Colon (tissue), 2 donors: ENCODE results near the gene RETSAT.
"Not testable (repeated sequence)": the region's sequence is repeated elsewhere in the genome, so short reads cannot be mapped to it uniquely, and the experiment has no call there.

Source experiments
- FAIRE-seq: peaks from 2 replicates; lab custom pipeline; 2012; peaks lifted over from hg19 to GRCh38; lab: Jason Lieb, UNC
- donor health status: control.
- donor health status: control.

Gene RETSAT

DNA sequence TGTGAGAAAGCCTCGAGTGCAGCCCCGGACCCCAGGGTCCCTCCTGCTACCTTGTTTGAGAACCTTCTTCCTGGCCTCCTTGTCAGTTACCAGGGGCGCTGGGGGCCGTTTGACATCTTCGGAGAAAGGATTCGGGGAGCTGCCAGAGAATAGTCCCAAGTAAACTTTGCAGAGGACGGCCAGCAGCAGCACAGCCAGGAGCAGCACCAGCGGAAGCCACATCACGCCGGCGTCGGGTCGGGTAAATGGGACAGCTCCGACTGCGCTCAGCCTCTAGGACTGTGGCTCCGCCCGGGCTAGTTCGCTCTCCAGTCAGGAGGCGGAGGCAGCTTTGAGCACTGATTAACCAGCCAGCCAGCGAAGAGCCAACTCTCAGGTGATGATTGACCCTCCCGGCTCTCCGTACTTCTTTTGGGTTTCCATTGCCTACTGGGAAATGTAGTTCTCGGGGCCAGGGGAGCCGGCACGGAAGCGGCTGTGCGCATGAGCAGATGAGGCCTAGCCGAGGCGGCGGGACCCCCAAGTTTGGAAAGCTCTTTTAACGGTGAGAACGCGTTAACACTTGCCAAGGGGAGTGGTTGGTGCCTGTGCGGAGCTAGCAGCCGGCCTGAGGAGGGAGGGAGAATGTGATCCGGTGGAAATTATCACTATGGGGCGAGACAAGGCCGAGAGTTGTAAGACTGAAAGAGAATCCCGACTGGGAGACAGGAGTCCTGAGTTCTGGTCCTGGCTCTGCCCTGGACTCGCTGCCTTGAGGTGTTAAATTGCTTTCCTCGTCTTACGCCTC, at the start of gene RETSAT, which contains the start of gene ELMOD3:
Gene RETSAT (minus strand): TSS at position 243 of the 787 bp plus-strand sequence. CDS start 21 bp downstream, at position 222.
Gene ELMOD3 (plus strand): TSS at position 484 of the 787 bp plus-strand sequence. CDS start 2,430 bp downstream, outside the sequence.
- FAIRE-seq, result no peak

DNA sequence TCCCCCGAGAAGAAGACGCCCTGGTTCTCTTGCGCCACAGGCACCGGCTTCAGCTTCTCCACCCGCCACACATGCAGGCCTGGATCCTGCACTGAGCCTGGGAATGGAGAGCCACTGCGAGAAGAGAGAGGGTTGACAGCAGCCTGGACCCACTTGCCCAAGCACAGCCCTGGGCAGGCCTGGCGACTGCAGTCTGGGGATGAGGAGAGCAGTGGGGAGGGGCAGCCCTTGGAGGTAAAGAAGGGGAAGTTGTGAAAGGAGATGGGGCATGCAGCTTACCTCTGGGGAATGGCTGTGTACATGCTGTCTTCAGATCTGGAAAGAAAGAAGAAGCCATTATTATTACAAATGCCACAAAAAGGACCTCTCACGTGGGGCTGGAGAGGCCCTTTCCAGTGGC, 47.5 kb upstream of the RETSAT start:
- no peak for FAIRE-seq

DNA sequence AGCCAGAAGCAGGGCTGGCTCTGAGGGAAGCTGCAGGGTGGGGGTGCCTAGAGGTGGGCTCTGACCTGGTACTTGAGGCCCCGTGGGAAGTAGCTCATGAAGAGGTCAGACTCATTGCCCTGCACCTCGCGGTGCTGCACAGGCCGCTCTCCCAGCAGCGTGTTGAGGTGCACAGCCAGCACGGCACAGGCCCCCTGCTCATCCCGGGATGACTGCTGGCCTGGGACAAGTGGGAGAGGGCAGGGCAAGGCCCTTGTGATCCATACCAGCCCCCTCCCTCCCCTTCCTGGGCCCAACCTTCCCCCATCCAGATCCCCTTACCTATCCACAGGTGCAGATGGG, 47.1 kb upstream of the RETSAT start:
- no peak for FAIRE-seq

DNA sequence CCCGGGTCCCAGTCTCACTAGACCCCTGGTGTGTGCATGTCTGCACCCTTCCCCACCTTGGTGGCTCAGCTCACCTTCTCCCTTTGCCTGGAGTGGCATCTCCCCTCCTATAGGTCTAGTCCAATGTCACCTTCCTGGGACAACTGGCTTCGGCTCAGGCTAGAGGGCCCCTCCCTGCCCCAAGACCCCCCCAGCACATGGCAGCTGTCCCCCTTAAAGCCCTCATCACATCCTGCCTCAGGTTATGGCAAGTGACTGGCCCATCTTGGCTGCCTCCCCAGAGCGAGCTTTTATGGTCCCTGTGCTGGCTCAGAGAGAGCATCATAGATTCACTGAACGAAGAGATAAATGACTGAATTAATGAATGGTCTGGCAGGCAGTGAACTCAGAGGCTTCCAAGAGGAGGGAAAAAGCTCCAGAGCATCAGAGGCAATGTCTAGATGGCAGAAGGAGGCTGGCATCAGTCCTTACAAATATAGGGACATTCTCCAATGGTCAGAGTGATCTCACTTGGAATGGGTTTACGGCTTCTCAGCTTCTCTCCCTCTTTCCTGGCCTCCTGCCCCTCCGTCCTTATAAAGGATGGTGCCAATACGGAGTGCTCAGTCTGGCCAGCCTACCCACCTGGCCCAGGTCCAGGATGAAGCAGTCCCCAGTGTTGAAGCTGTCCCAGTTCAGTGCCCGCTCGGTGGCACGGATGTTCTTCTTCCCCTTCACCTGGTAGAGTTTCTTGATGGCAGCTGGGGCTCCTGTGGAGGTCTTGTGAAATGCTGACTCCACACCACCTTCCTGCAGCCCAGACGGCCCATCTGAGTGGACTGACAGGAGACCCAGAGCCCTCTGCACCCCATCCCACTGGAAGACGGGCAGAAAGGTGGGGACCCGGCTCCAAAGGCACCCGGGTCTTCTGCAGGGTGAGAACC, 46.5 kb upstream of the RETSAT start:
- FAIRE-seq, result no peak

DNA sequence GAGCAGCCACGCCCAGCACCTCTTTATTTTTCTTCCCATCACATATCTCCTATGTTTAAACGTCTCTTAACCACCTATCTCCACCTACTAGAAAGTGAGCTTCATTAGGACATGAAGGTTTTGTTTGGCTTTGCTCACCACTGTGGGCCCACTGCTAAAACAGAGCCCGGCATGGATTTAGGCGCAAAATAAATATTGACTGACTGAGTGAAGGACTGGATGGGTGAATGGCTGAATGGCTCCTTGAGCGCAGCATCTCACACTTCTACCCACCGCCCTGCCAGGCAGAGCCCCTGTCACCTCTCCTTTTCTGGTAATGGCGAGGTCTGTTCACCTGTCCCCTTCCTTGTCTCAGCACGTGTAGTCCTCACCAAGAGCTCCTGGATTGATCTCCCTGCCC, 45.7 kb upstream of the RETSAT start:
- FAIRE-seq, result no peak

DNA sequence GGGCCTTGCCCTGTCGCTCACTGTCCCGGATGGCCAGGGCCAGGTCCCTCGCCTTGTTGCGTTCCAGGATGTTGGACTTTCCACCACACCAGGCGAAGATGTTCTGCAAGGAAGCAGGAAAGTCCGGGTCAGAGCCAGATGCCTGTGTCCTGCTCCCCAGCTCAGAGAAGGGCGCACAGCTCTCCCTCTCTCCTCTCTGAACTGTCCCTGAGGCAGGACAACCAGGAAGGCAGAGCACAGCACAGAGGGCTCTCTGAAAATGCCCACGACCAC, 44.8 kb upstream of the RETSAT start:
- FAIRE-seq, result no peak

DNA sequence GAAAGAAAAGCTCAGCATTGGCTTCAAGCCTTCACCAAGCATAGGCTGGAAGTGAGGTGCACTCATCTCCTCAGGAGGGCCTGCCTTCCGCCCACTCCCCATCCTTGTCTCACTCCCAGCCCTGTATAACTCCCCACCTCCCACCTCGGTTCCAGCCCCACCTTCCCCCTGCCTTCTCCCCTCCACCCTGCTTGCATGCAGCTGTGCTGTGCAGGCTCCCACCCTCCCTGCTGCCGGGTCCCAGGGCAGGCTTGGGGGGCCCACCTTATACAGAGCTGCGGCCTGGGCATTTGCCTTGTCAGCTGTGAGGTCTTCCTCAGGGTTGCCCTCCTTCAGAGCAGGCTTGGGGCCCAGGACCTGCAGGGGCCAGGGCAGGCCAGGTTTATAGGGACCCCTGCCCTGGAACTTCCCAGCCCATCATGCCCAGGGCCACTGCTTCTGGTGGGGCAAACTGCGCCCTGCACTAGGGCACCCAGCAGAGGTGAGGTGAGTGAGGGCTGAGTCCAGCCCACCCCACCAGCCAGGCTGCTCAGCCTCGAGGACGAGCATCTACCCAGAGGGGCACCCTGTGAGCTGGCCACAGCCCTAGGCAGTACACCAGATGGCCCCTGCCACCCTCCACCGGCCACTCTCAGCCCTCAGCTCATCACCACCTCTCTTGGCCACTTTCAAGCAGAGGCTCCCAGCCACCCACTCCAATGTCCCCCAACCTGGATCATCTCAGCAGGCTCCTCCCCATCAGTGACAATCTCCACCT, 44.3 kb upstream of the RETSAT start:
- no peak for FAIRE-seq

DNA sequence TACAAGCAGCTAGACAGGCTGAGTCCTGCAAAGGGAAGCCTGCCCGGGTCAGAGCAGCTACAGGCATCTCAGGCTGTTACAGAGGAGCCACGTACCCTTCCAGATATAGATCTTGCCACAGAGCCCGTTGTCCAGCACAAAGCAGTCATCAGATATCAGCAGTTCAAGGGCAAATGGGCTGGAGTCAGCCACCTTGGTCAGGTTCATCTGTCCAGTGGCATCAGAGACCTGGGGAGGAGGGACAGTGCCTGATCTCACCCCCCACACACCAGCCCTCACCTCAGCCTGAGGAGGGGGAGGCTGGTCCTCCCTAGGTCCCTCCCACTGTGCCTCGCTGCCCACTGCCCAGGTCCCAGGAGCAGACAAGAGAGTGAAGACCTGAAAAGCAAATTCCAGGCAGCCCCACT, 43.6 kb upstream of the RETSAT start:
- FAIRE-seq, result no peak

DNA sequence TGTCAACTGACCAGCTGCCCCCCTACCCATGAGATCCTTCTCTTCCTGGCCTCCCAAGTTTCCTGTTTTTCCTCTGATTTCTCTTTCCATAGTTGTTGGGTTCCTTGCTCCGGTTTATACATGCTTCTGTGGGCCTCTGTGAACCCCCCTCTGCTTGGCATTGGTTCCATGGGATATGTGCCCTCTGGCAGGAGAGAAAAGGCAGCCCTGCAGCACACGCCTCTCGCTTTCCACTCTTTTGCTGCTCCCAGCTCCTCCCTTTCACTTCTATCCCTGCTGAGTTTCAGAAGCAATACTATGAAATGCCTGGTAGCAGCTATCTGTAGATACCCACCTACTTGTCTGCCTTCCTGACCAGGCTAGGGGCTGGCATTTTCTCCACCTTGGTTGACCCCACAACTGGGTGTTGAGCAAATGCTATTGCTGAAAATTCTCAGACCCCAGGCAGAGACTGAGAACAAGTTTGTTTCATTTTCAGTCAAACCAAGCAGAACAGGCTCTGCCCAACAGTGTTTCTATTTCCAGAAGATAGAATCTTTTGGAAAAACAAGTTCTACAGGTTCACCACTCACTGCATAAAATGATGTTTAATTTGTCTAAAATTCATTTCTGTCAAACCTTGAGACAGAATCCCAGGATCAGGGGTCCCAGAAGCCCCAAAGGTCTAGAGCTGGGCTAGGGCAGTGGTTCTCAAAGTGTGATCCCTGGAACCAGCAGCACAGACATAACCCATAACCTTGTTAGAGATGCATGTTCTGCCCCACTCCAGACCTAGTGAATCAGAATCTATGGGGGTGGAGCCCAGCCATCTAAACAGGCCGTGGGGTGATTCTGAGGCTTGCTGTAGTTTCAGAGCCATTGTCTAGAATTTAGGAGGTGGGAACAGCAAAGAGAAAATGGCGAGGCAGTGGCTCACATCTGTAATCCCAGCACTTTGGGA, 42.5 kb upstream of the RETSAT start:
- FAIRE-seq, result no peak

DNA sequence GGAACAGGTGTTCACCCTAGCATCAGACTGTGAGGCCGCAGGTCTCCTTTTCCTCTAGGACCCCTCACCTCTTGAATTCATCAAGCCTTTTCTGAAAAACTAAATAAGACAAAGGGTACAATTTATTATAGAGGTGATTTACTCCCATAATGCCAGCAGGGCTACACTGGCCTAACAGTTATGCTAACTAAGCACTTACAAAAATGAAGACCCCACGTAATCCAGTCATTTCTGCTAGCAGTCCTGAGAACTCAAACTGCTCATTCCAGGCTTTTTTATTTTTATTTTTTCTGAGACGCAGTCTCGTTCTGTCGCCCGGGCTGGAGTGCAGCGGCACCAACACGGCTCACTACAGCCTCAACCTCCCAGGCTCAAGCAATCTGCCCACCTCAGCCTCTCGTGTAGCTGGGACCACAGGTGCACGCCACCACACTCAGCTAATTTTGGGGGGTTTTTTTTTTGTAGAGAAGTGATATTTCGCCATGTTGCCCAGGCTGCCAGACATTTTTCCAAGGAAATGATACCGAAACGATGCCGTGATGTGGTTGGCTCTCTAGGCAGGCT, 41.7 kb upstream of the RETSAT start:
- FAIRE-seq, result no peak

DNA sequence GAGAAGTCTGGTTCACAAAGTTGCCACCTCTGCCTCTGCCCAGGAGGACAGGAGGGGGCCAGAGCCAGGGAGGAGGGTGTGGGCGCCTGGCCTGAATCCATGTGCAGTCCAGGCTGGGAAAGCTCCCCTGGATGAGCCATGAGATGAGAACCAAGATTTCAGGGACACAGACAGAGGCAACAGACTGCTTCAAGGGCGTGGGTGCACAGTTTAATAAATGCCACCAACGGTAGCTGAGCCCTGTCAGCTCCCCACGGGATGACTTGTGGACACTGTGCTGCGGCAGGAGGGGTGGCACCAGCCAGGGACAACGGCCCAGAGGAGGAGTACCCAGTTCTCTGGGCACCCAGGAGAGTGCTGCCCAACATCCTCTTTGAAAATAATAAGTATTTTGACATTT, 40.6 kb upstream of the RETSAT start:
- FAIRE-seq, result no peak

DNA sequence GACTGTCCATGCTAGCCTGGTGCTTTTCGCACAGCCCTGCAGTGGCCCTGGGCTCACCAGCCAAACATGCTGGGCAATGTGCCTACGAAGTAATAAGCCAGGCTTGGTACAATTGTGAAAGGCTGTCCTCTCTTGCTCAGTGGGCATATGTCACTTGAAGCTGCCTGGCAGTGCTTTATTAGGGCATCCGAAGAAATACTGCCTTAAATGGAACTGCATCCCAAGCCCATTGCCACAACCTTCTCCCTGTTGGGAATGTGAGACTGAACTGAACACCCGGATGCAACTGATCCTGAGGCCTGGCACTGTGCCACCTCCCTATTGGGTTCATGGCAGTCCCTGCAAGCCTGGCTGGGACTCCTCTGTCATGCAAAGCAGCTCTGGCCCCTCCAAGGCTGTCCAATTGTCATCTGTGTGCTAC, 39.9 kb upstream of the RETSAT start:
- FAIRE-seq, result no peak

DNA sequence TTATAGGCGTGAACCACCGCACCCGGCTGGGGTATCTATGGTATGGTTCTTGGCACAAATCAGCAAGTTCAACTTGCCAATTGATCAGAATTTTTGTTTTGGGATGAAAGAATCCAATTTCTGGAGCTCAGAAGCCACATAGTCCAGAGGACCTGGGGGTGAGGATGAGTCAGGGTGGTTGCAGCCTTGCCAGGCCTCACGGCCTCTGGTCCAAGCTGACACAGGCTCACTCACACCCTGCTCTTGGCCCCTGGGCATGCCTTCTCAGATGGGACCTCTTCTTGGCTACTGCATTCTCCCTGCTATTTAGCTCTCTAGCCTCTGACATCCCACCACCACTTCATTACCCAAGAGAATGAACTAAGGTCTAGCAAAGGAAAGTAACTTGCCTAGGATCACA, 39.5 kb upstream of the RETSAT start:
- no peak for FAIRE-seq

DNA sequence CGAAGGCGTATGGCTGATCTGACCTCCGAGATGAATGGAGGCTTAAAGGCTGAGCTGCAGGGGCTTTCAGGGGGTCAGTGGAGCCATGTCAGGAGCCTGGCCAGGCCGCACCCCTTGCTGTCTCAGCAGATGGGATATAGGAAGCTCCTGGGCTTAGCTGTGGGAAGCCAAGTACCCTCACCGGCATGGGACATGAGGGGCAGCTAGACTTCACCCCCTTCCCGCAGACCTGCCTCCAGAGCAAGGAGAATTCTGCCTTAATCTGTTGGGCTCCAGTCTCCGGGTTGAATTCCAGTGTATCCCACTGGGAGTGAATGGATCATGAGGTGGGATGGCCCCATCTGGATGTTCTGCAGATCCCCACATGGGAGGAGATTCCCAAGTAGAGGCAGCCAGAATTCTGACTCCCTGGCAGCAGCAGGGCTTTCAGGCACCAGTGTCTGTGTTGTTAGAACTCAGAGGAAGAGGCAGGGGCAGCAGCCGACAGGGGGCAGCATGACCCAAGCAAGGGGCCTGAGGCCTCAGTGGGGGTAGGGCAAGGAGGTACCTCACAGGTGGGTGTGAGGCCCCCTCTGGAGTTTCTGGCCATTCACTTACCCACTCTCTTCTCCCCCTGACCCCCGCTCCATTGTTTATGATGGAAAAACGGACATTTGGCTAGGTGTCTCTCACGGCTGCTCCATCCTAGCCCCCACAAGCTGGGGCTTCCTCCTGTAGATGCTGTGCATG, 36.8 kb upstream of the RETSAT start:
- FAIRE-seq, result no peak

DNA sequence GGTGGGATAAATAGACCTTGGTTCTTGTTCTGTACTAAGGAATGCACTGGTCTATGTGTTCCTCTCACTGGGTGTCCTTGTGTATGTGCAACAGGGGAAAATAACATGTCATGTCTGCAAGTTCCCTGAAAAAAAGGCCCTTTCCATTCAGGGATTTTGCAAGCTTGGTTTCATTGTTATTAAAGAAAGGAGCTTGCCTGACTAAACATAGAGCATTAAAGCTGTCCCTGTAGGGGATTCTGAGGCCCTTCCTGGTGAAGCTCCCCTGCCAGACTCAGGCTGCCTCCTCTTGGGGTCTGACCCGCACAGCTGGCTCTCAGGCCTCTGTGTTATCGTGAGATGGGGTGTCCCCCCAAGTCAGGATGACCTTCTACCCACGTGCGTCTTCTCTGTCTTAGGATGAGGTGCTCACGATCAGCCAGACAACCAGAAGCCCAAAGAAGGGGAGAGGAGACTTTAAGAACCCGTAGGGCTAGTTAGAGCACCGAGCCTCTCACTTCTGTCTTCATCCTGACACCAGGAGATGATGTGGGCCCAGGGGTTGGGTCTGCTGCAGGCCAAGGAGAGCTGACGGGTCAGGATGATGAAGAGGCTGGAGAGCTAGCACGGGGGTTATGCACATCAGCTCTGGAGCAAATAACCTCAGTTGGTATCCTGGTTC, 34.7 kb upstream of the RETSAT start:
- no peak for FAIRE-seq

DNA sequence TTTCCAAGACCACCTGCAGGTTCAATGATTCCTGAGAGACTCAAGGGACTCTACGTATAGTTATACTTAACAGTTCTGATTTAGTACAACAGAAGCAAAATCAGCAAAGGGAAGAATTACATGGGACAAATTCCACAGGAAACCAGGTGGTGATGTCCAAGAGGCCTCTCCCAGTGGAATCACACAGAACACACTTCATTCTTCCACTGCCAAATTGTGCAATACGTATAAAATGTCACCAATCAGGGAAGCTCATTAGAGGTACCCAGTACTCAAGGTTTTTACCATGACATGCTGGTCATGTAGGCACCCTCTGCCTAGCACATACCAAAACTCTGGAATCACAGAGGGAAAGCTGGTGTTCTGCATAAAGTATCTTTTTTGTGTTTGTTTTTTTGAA, 33.4 kb upstream of the RETSAT start:
- no peak for FAIRE-seq

DNA sequence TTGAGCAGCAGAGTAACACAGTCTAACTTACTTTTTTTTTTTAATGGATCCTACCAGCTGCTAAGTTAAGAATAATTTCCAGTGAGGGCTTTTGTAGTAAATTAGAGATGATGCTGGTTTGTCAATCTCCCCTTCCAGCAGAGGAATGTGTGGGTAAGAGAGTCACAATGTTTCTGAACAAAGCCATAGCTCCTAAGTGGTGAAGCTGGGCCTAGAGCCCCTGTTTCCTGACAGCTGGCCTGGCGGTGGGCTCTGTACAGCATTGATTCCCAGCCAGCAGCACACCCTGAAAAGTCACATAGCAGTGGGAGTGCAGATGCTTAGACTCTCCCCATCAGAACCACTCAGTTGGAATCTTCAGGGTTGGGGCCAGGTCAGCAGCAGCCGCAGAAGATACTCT, 31.4 kb upstream of the RETSAT start:
- FAIRE-seq, result no peak

DNA sequence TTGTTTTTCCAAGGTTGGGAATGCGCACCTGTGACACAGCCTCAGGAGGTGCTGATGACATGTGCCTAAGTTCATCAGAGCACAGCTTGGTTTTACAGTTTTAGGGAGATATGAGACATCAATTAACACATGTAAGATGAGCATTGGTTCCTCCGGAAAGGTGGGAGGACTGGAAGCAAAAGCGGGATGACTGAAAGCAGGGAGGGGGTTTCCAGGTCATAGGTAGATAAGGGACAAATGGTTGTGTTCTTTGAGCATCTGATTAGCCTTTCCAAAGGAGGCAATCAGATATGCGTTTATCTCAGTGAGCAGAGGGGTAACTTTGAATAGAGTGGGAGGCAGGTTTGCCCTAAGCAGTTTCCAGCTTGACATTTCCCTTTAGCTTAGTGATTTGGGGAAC, 29.5 kb upstream of the RETSAT start:
- no peak for FAIRE-seq

DNA sequence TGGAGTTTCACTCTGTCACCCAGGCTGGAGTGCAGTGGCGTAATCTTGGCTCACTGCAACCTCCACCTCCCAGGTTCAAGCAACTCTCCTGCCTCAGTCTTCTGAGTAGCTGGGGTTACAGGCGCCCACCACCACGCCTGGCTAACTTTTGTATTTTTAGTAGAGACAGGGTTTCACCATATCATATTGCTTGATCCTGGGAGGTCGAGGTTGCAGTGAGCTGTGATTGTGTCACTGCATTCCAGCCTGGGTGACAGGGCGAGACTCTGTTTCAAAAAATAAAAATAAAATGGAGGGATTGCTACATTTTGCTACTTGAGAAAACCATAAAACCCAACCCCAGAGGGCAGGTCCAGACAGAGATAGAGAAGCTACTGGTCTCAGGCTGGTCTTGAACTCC, 28.8 kb upstream of the RETSAT start:
- FAIRE-seq, result not testable (repeated sequence)

DNA sequence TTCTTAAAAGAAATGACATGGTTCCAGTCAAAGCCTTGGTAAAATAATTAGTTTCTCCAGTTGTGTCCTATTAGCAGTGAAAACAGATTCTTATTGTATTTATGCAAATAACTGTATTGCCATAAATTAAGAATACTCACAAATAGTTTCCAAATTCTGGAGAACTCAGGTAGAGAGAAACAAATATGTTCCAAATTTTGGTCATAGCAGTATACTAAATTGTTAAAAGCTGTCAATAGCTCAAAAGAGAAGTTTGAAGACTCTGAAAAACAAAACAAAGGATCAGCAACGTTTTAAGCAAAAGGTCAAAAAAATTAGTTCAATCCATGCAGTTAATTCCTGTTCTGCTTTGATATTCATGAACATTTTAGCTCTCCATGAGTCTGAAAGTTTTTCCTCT, 25.7 kb upstream of the RETSAT start:
- no peak for FAIRE-seq
